MM.1S (cell line): ENCODE data around the gene SNTG2.

Experiments used
- DNase-seq: peaks from one replicate; pipeline ENCODE4 v3.0.0-alpha.2; 2015
- H2AFZ ChIP-seq: fragments of 300-600 bp; sonication (generic); 2 replicates; pipeline ENCODE4 v1.6.0; 2016; ENCODE audit warnings: antibody characterized with exemption, low read length
- H3F3A ChIP-seq: fragments of 300-600 bp; sonication (generic); 2 replicates; pipeline ENCODE4 v1.6.1; 2016; ENCODE audit warnings: mild to moderate bottlenecking, antibody characterized with exemption, low read length, moderate library complexity, mixed read lengths; ENCODE audit not compliant: insufficient read depth
- H3K27ac ChIP-seq: fragments of 300-600 bp; sonication (generic); 2 replicates; pipeline ENCODE4 v1.5.1; 2016; ENCODE audit warnings: mild to moderate bottlenecking, low read length
- H3K27me3 ChIP-seq: fragments of 300-600 bp; sonication (generic); replicated peaks from 2 replicates; pipeline ENCODE4 v1.6.0; 2016; ENCODE audit warnings: low read length; ENCODE audit not compliant: insufficient read depth
- H3K36me3 ChIP-seq: fragments of 300-600 bp; sonication (generic); replicated peaks from 2 replicates; pipeline ENCODE4 v1.6.1; 2016; ENCODE audit warnings: mild to moderate bottlenecking, low read length, mixed read lengths; ENCODE audit not compliant: insufficient read depth
- H3K4me1 ChIP-seq: fragments of 300-600 bp; sonication (generic); 2 replicates; pipeline ENCODE4 v1.6.1; 2016; ENCODE audit warnings: low read length, mixed read lengths
- H3K4me2 ChIP-seq: fragments of 300-600 bp; sonication (generic); 2 replicates; pipeline ENCODE4 v1.6.0; 2016; ENCODE audit warnings: low read depth, low read length
- H3K4me3 ChIP-seq: fragments of 300-600 bp; sonication (generic); 2 replicates; pipeline ENCODE4 v1.5.1; 2016; ENCODE audit warnings: low read length, mixed read lengths
- H3K79me2 ChIP-seq: fragments of 300-600 bp; sonication (generic); 2 replicates; pipeline ENCODE4 v1.6.1; 2016; ENCODE audit warnings: mixed run types, low read length, mixed read lengths
- H3K9ac ChIP-seq: fragments of 300-600 bp; sonication (generic); 2 replicates; pipeline ENCODE4 v1.6.1; 2016; ENCODE audit warnings: low read length, mixed read lengths
- H3K9me2 ChIP-seq: fragments of 300-600 bp; sonication (generic); replicated peaks from 2 replicates; pipeline ENCODE4 v1.6.1; 2016; ENCODE audit warnings: mild to moderate bottlenecking, low read length, mixed read lengths; ENCODE audit not compliant: insufficient read depth
- H3K9me3 ChIP-seq: fragments of 300-600 bp; sonication (generic); replicated peaks from 2 replicates; pipeline ENCODE4 v1.6.1; 2016; ENCODE audit warnings: mild to moderate bottlenecking, low read length, mixed read lengths; ENCODE audit not compliant: insufficient read depth
- H4K20me1 ChIP-seq: fragments of 300-600 bp; sonication (generic); 2 replicates; pipeline ENCODE4 v1.6.1; 2016; ENCODE audit warnings: mild to moderate bottlenecking, low read length, moderate library complexity, mixed read lengths; ENCODE audit not compliant: insufficient read depth
- CTCF ChIP-seq: fragments of 300-600 bp; sonication (generic); IDR thresholded peaks from 2 replicates; pipeline ENCODE4 v1.5.1; 2016; ENCODE audit warnings: antibody characterized with exemption, low read length, mixed read lengths
- EZH2 ChIP-seq: fragments of 300-600 bp; sonication (generic); optimal IDR thresholded peaks from 2 replicates; pipeline ENCODE3; 2017; ENCODE audit warnings: low read depth, mild to moderate bottlenecking, antibody characterized with exemption, low read length, mixed read lengths
- EZH2phosphoT487 ChIP-seq: fragments of 300-600 bp; sonication (generic); IDR thresholded peaks from 2 replicates; pipeline ENCODE4 v1.6.1; 2018; ENCODE audit warnings: antibody characterized with exemption, low read length

Gene SNTG2

DNA sequence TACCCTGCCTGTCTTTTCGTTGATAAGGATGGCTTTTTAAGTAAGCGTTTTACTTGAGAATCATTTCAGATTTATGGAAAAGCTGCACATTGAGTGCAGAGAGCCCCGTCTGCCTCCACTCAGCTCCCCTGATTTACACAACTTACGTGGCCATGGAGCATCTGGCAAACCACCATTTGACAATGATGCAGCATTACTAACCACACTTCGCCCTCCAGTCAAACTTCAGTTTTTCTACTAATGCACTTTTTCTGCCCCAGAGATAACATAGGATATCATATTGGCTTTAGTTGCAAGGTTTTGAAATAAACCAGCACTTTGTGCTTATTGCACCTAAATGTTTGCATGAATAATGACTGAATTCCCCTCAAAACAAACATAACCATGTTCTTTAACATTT is 297.5 kb downstream of the SNTG2 start:
- Histone ChIP-seq H4K20me1 (no peaks in the 10 kb centered on the region), H3F3A (no peaks in the 10 kb centered on the region), H3K4me2 (no peak overlapping the region), H3K36me3 (no peaks in the 10 kb centered on the region), H3K79me2 (no peaks in the 10 kb centered on the region), H3K4me3 (no peak overlapping the region), H3K9me2 (no peaks in the 10 kb centered on the region), H2AFZ (no peak overlapping the region), H3K9me3 (no peaks in the 10 kb centered on the region), H3K4me1 (no peaks in the 10 kb centered on the region), H3K27ac (no peak overlapping the region), H3K27me3 (no peaks in the 10 kb centered on the region), H3K9ac (no peak overlapping the region)
- no peak for TF ChIP-seq CTCF
- no peak for TF ChIP-seq EZH2phosphoT487
- no peak for TF ChIP-seq EZH2
- DNase-seq = no peak

GRCh38 chr2:1249897-1250687 is 299.4 kb downstream of the SNTG2 start:
- Histone ChIP-seq H4K20me1 (no peaks in the 10 kb centered on the region), H3K4me3 (no peak overlapping the region), H3K79me2 (no peaks in the 10 kb centered on the region), H3F3A (no peaks in the 10 kb centered on the region), H3K9me3 (no peaks in the 10 kb centered on the region), H3K4me2 (no peak overlapping the region), H2AFZ (no peak overlapping the region), H3K9ac (no peak overlapping the region), H3K9me2 (no peaks in the 10 kb centered on the region), H3K4me1 (no peaks in the 10 kb centered on the region), H3K27ac (no peak overlapping the region), H3K27me3 (no peaks in the 10 kb centered on the region), H3K36me3 (no peaks in the 10 kb centered on the region)
- DNase-seq = no peak
- TF ChIP-seq CTCF = no peak
- no peak for TF ChIP-seq EZH2phosphoT487
- TF ChIP-seq EZH2 = no peak

DNA sequence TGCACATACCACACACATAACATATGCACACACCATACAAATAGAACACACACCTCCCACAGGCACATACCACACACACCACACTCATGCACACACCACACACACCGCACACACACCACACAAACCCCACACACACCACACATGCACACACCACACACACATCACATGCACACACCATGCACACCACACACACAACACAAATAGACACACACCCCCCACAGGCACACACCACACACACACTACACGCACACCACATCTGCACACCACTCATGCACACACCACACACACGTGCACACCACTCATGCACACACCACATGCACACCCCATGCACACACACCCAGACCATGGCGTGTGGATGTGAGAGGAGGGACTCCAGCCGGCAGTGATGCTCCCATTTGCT is 300.9 kb downstream of the SNTG2 start:
- H3K4me2 ChIP-seq = no peak overlapping the region

More for the DNA sequence above, 300.9 kb downstream of the SNTG2 start:
- Histone ChIP-seq H3K27me3 (no peaks in the 10 kb centered on the region), H3K9me3 (no peaks in the 10 kb centered on the region), H3K27ac (no peak overlapping the region), H3K4me1 (no peaks in the 10 kb centered on the region), H3K9ac (no peak overlapping the region), H3K79me2 (no peaks in the 10 kb centered on the region), H3K9me2 (no peaks in the 10 kb centered on the region), H3F3A (no peaks in the 10 kb centered on the region), H3K4me3 (no peak overlapping the region), H4K20me1 (no peaks in the 10 kb centered on the region), H3K36me3 (no peaks in the 10 kb centered on the region), H2AFZ (no peak overlapping the region)
- TF ChIP-seq CTCF (no peak), EZH2 (no peak), EZH2phosphoT487 (no peak)
- no peak for DNase-seq
